H1 (cell line): ENCODE data around the gene FARP2. TPM values are rescaled to one million over a fixed set of nuclear protein-coding genes. Genes with fewer than 3 reads are reported as not detected.

Experiments used
- CTCF ChIA-PET: fragments of 300-600 bp; sonication (Branson Sonifier 250); formaldehyde crosslinking; loops from one replicate; lab custom pipeline; 2021; ENCODE audit not compliant: partially characterized antibody; lab: Charles Lee
- POLR2A ChIA-PET: fragments of 300-600 bp; sonication (Branson Sonifier 250); formaldehyde crosslinking; loops from one replicate; lab custom pipeline; 2021; ENCODE audit warnings: inconsistent platforms; ENCODE audit not compliant: partially characterized antibody; lab: Charles Lee
- DNase-seq, 2 experiments: peaks; one replicate each; pipeline versions ENCODE4 v3.0.0 to v3.0.0-alpha.2; 2010 to 2022; ENCODE audit warnings: low spot score in 2 of 2, low read depth in 1 of 2, mixed read lengths in 1 of 2
- FAIRE-seq: peaks from 2 replicates; lab custom pipeline; 2011; peaks lifted over from hg19 to GRCh38; lab: Jason Lieb, UNC
- H2AFZ ChIP-seq: 2 replicates; pipeline ENCODE4 v1.8.1; 2012; ENCODE audit warnings: low read length, inconsistent platforms
- H2AK5ac ChIP-seq: 2 replicates; pipeline ENCODE4 v1.6.1; 2013; ENCODE audit warnings: low read depth, low read length
- H2BK120ac ChIP-seq: replicated peaks from 2 replicates; pipeline ENCODE3; 2013; ENCODE audit warnings: low read depth, low read length, inconsistent platforms
- H2BK12ac ChIP-seq: 2 replicates; pipeline ENCODE4 v1.6.1; 2013; ENCODE audit warnings: low read depth, low read length
- H2BK15ac ChIP-seq: 2 replicates; pipeline ENCODE4 v1.6.1; 2013; ENCODE audit warnings: low read length
- H2BK20ac ChIP-seq: 2 replicates; pipeline ENCODE4 v1.6.1; 2013; ENCODE audit warnings: low read length
- H2BK5ac ChIP-seq: 2 replicates; pipeline ENCODE4 v1.6.1; 2013; ENCODE audit warnings: low read depth, low read length
- H3K14ac ChIP-seq: 2 replicates; pipeline ENCODE4 v1.6.1; 2013; ENCODE audit warnings: inconsistent platforms; ENCODE audit not compliant: insufficient read length
- H3K18ac ChIP-seq: 2 replicates; pipeline ENCODE4 v1.6.1; 2013; ENCODE audit warnings: low read length; ENCODE audit errors: extremely low read depth
- H3K23ac ChIP-seq: 2 replicates; pipeline ENCODE4 v1.6.1; 2013; ENCODE audit warnings: inconsistent platforms; ENCODE audit not compliant: insufficient read length
- H3K23me2 ChIP-seq: 2 replicates; pipeline ENCODE4 v1.6.1; 2013; ENCODE audit warnings: low read depth, low read length
- H3K27ac ChIP-seq: 2 replicates; pipeline ENCODE4 v1.6.1; 2011; ENCODE audit warnings: low read depth, low read length, inconsistent platforms
- H3K27me3 ChIP-seq, 4 experiments: replicated peaks in 1 of 4; 1 replicate in 1 of 4; 2 replicates in 3 of 4; pipeline versions ENCODE4 v1.6.1 to v1.8.1; 2011 to 2013; ENCODE audit warnings: low read length in 3 of 4, mild to moderate bottlenecking in 3 of 4, inconsistent platforms in 2 of 4, mixed read lengths in 2 of 4, moderate library complexity in 1 of 4; ENCODE audit not compliant: control insufficient read depth in 3 of 4, insufficient read depth in 3 of 4; ENCODE audit errors: extremely low read depth in 1 of 4
- H3K36me3 ChIP-seq, 4 experiments: 2 replicates each; pipeline versions ENCODE4 v1.6.1 to v1.8.1; 2011 to 2013; ENCODE audit warnings: mild to moderate bottlenecking in 4 of 4, low read length in 3 of 4, moderate library complexity in 2 of 4, control low read depth in 1 of 4, inconsistent platforms in 1 of 4; ENCODE audit not compliant: insufficient read depth in 4 of 4, control insufficient read depth in 2 of 4
- H3K4ac ChIP-seq: replicated peaks from 2 replicates; pipeline ENCODE3; 2013; ENCODE audit warnings: low read length, low read depth, mixed read lengths, inconsistent platforms; ENCODE audit not compliant: insufficient read length
- H3K4me1 ChIP-seq, 4 experiments: replicated peaks in 1 of 4; 1 replicate in 1 of 4; 2 replicates in 3 of 4; pipeline versions ENCODE4 v1.6.1 to v1.8.1; 2011 to 2013; ENCODE audit warnings: low read length in 3 of 4, inconsistent platforms in 2 of 4, mixed read lengths in 1 of 4; ENCODE audit not compliant: insufficient read depth in 4 of 4, control insufficient read depth in 3 of 4
- H3K4me2 ChIP-seq, 2 experiments: 2 replicates each; pipeline versions ENCODE4 v1.6.1 to v1.8.1; 2011 to 2013; ENCODE audit warnings: low read depth in 2 of 2, low read length in 2 of 2, control low read depth in 1 of 2, inconsistent platforms in 1 of 2, mild to moderate bottlenecking in 1 of 2; ENCODE audit not compliant: insufficient read depth in 1 of 2
- H3K4me3 ChIP-seq, 4 experiments: fragments of 200-600, 300-600 bp in 1 of 4; sonication (generic), shearing (Covaris generic), sonication (Bioruptor Twin) in 1 of 4; 2 replicates each; pipeline versions ENCODE4 v1.5.1 to v1.8.1; 2011 to 2016; ENCODE audit warnings: low read length in 4 of 4, low read depth in 3 of 4, control low read depth in 2 of 4, inconsistent platforms in 2 of 4, mild to moderate bottlenecking in 2 of 4, mixed read lengths in 1 of 4, moderate library complexity in 1 of 4; ENCODE audit not compliant: insufficient read depth in 2 of 4; ENCODE audit errors: extremely low read depth in 1 of 4
- H3K56ac ChIP-seq: replicated peaks from 2 replicates; pipeline ENCODE3; 2013; ENCODE audit warnings: low read depth, mild to moderate bottlenecking, mixed read lengths, low read length, inconsistent platforms; ENCODE audit not compliant: insufficient read length
- H3K79me1 ChIP-seq: 2 replicates; pipeline ENCODE4 v1.6.1; 2013; ENCODE audit warnings: low read depth, low read length, control low read depth
- H3K79me2 ChIP-seq, 2 experiments: 2 replicates each; pipeline versions ENCODE4 v1.6.1 to v1.8.1; 2012 to 2013; ENCODE audit warnings: low read length in 2 of 2, mild to moderate bottlenecking in 2 of 2, inconsistent platforms in 1 of 2; ENCODE audit not compliant: insufficient read depth in 2 of 2, control insufficient read depth in 1 of 2
- H3K9ac ChIP-seq, 4 experiments: replicated peaks in 1 of 4; 1 replicate in 1 of 4; 2 replicates in 3 of 4; pipeline versions ENCODE4 v1.6.1 to v1.8.1; 2011 to 2013; ENCODE audit warnings: low read depth in 3 of 4, low read length in 3 of 4, control low read depth in 2 of 4, mild to moderate bottlenecking in 2 of 4, moderate library complexity in 2 of 4, inconsistent platforms in 1 of 4; ENCODE audit errors: extremely low read depth in 1 of 4
- H3K9me3 ChIP-seq, 2 experiments: 2 replicates each; pipeline versions ENCODE4 v1.6.1 to v1.8.1; 2012 to 2013; ENCODE audit warnings: mild to moderate bottlenecking in 2 of 2, moderate library complexity in 2 of 2, control low read depth in 1 of 2, inconsistent platforms in 1 of 2, low read depth in 1 of 2, low read length in 1 of 2, mixed read lengths in 1 of 2; ENCODE audit not compliant: insufficient read depth in 2 of 2
- H4K20me1 ChIP-seq, 2 experiments: replicated peaks in 1 of 2; 2 replicates each; pipeline versions ENCODE3 to v1.8.1; 2011 to 2013; ENCODE audit warnings: inconsistent platforms in 2 of 2, low read length in 2 of 2, mild to moderate bottlenecking in 1 of 2; ENCODE audit not compliant: insufficient read depth in 2 of 2, control insufficient read depth in 1 of 2
- H4K5ac ChIP-seq: 2 replicates; pipeline ENCODE4 v1.6.1; 2013; ENCODE audit warnings: low read length, low read depth, mixed read lengths, inconsistent platforms; ENCODE audit not compliant: insufficient read length
- H4K8ac ChIP-seq: 2 replicates; pipeline ENCODE4 v1.8.0; 2013; ENCODE audit warnings: mild to moderate bottlenecking, moderate library complexity, low read length, inconsistent platforms; ENCODE audit not compliant: insufficient read depth; ENCODE audit errors: extremely low read depth
- H4K91ac ChIP-seq: replicated peaks from 2 replicates; pipeline ENCODE3; 2013; ENCODE audit warnings: low read length, mixed read lengths, inconsistent platforms; ENCODE audit not compliant: insufficient read length
- BACH1 ChIP-seq: IDR thresholded peaks from 2 replicates; pipeline ENCODE4 v1.6.1; 2012; ENCODE audit warnings: low read length, improper control_type of control experiment
- CBX8 ChIP-seq: fragments of 300-800, 300-1000 bp; sonication (generic); IDR thresholded peaks from 2 replicates; pipeline ENCODE4 v1.7.1; 2016; ENCODE audit warnings: low read depth, low read length, borderline replicate concordance
- HDAC2 ChIP-seq, 2 experiments: fragments of 300-600 bp in 1 of 2; sonication (generic) in 1 of 2; IDR thresholded peaks; 2 replicates each; pipeline ENCODE4 v1.6.1; 2011 to 2012; ENCODE audit warnings: low read depth in 2 of 2, low read length in 2 of 2, mild to moderate bottlenecking in 2 of 2, moderate library complexity in 2 of 2, borderline replicate concordance in 1 of 2, inconsistent platforms in 1 of 2
- HDAC6 ChIP-seq: IDR thresholded peaks from one replicate; pipeline ENCODE4 v1.7.1; 2012; ENCODE audit warnings: low read depth, mild to moderate bottlenecking, inconsistent platforms, low read length, moderate library complexity
- JUND ChIP-seq: IDR thresholded peaks from 2 replicates; pipeline ENCODE4 v1.6.1; 2011; ENCODE audit warnings: mild to moderate bottlenecking, improper control_type of control experiment, low read length
- KDM1A ChIP-seq: fragments of 200-600, 300-600 bp; sonication (generic); IDR thresholded peaks from 2 replicates; pipeline ENCODE4 v1.7.1; 2016; ENCODE audit warnings: mild to moderate bottlenecking, low read length, borderline replicate concordance
- RBBP5 ChIP-seq: IDR thresholded peaks from 2 replicates; pipeline ENCODE4 v1.7.1; 2012; ENCODE audit warnings: low read depth, mild to moderate bottlenecking, inconsistent platforms, low read length, moderate library complexity, borderline replicate concordance
- RXRA ChIP-seq: IDR thresholded peaks from 2 replicates; pipeline ENCODE4 v1.6.1; 2011; ENCODE audit warnings: low read depth, mild to moderate bottlenecking, low read length, moderate library complexity; ENCODE audit not compliant: insufficient read depth
- SRF ChIP-seq: IDR thresholded peaks from 2 replicates; pipeline ENCODE4 v1.6.1; 2011; ENCODE audit warnings: mild to moderate bottlenecking, low read depth, low read length, moderate library complexity
- TAF1 ChIP-seq: IDR thresholded peaks from 2 replicates; pipeline ENCODE4 v1.6.1; 2011; ENCODE audit warnings: mild to moderate bottlenecking, low read depth, low read length
- WGBS, 2 experiments: shearing (Covaris generic) in 1 of 2; methylation state at CpG; one replicate each; pipeline versions ENCODE4 v1.1.6 to v1.1.7; 2013 to 2015; ENCODE audit warnings: low lambda C conversion rate in 2 of 2, mixed read lengths in 2 of 2, inconsistent platforms in 1 of 2, low coverage in 1 of 2, missing lambda C conversion rate in 1 of 2; ENCODE audit not compliant: insufficient replicate concordance in 2 of 2, insufficient coverage in 1 of 2, insufficient read length in 1 of 2; ENCODE audit errors: extremely low coverage in 1 of 2, missing lambda C conversion rate in 1 of 2; 5-methylcytosine and 5-hydroxymethylcytosine counted together
- polyA plus RNA-seq, 7 experiments: library from polyadenylated mRNA; depleted of rRNA in 3 of 7; stranded (reverse) in 5 of 7; unstranded in 2 of 7; fragments of >200 nt in 5 of 7; fragments of 200-250 nt in 2 of 7; gene quantifications; 1 replicate in 5 of 7; 2 replicates in 1 of 7; 4 replicates in 1 of 7; pipeline versions ENCODE4 v1.2.1 to v1.2.3, GENCODE V29; 2011 to 2013; ENCODE audit warnings: missing spikeins in 2 of 7, mixed read lengths in 2 of 7
- total RNA-seq: library from RNA; stranded (reverse); fragmentation: NEBNext Ultra II Directional; extraction: Animal tissue kit (Norgen Biotek cat#: 25700); gene quantifications from 2 replicates; pipeline ENCODE4 v1.2.1, GENCODE V29; 2021

Gene FARP2
- total and polyA plus RNA-seq, 2 of the 8 experiments (the other 6 are each of a cell fraction or from before 2014, with no cell fraction given), result 12.4 to 33.4 TPM

DNA sequence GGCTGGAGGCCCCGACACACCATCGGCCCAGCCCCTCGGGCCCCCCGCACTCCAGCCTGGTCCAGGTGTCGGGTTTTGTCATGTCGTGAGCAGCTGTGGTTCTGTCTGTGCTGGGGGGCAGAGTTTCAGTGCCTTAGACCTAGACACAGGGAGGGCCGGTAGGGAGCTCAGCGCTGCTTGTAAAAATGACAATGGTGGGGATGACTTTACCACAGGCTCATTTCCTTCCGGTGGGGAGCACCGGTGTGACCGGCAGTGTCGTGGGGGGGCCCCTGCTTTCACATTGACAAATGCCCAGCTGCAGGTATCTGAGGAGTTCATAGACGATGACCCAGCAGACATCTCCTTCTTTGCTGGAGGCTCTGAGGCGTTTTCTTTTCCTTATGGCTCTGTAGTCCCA is 85.4 kb downstream of the FARP2 start:
- Histone ChIP-seq H2BK20ac (no peak overlapping the region), H2BK15ac (no peak overlapping the region), H4K8ac (no peak overlapping the region), H3K23me2 (no peaks in the 10 kb centered on the region), H3K56ac (no peak overlapping the region)
- no peak for FAIRE-seq
- no peak for TF ChIP-seq SRF
- TF ChIP-seq RXRA, result no peak
- TF ChIP-seq HDAC6, result no peak
- no peak for TF ChIP-seq CBX8
- TF ChIP-seq RBBP5, result no peak
- TF ChIP-seq JUND, result no peak
- TF ChIP-seq HDAC2 (IDR thresholded peaks at IDR 0.05; ENCODE audit: borderline replicate concordance in 1 of 2, low read depth in 2 of 2, low read length in 2 of 2), result no peak
- TF ChIP-seq BACH1, result no peak
- no peak for TF ChIP-seq KDM1A
- TF ChIP-seq TAF1, result no peak
- TF ChIP-seq, all 59 proteins: peak for 0
- H3K9me3 ChIP-seq, result no peaks in the 10 kb centered on the region
- H3K14ac ChIP-seq, result no peak overlapping the region
- peaks cover 0 to 2% of the 10 kb centered on the region in 2 experiments for H4K20me1 ChIP-seq
- H4K91ac ChIP-seq, result no peak overlapping the region
- no peak for DNase-seq
- H2AFZ ChIP-seq, result no peak overlapping the region
- H2BK120ac ChIP-seq, result no peak overlapping the region
- ChIA-PET CTCF (interaction anchor here (0.7 to 1.3 kb wide), 3 partner anchors 14 to 19 kb away, joined by 3 to 4 read pairs (median 3); no protein-coding TSS in a partner anchor), POLR2A (interaction anchor here (1.0 kb wide), 1 partner anchor 49 kb away, joined by 3 read pairs; no protein-coding TSS in a partner anchor)
- H3K36me3 ChIP-seq, result peaks cover 2 to 7% (median 5%) of the 10 kb centered on the region in 4 experiments; a peak in 5 of 8 replicates
- no peak overlapping the region for H4K5ac ChIP-seq
- H3K9ac ChIP-seq, result no peak overlapping the region
- no peak overlapping the region for H3K4ac ChIP-seq
- H2BK5ac ChIP-seq, result no peak overlapping the region
- no peak overlapping the region for H3K4me3 ChIP-seq
- WGBS, 2 experiments, result 94% methylated on average over 14 of the region's 14 CpGs; no CpG with 5 or more reads in 1 of the 2 experiments
- H2BK12ac ChIP-seq, result no peak overlapping the region
- H2AK5ac ChIP-seq, result no peak overlapping the region
- no peaks in the 10 kb centered on the region for H3K27me3 ChIP-seq
- no peaks in the 10 kb centered on the region for H3K79me1 ChIP-seq
- H3K4me2 ChIP-seq, result no peak overlapping the region
- no peaks in the 10 kb centered on the region for H3K79me2 ChIP-seq
- no peaks in the 10 kb centered on the region for H3K4me1 ChIP-seq
- no peak overlapping the region for H3K18ac ChIP-seq
- H3K27ac ChIP-seq, result no peak overlapping the region
- H3K23ac ChIP-seq, result no peak overlapping the region
